MM.1S (cell line): ENCODE data around the gene RRAGD.

ENCODE experiments used
- DNase-seq: peaks from one replicate; pipeline ENCODE4 v3.0.0-alpha.2; 2015
- H2AFZ ChIP-seq: fragments of 300-600 bp; sonication (generic); 2 replicates; pipeline ENCODE4 v1.6.0; 2016; ENCODE audit warnings: antibody characterized with exemption, low read length
- H3F3A ChIP-seq: fragments of 300-600 bp; sonication (generic); 2 replicates; pipeline ENCODE4 v1.6.1; 2016; ENCODE audit warnings: mild to moderate bottlenecking, antibody characterized with exemption, low read length, moderate library complexity, mixed read lengths; ENCODE audit not compliant: insufficient read depth
- H3K27ac ChIP-seq: fragments of 300-600 bp; sonication (generic); 2 replicates; pipeline ENCODE4 v1.5.1; 2016; ENCODE audit warnings: mild to moderate bottlenecking, low read length
- H3K27me3 ChIP-seq: fragments of 300-600 bp; sonication (generic); replicated peaks from 2 replicates; pipeline ENCODE4 v1.6.0; 2016; ENCODE audit warnings: low read length; ENCODE audit not compliant: insufficient read depth
- H3K36me3 ChIP-seq: fragments of 300-600 bp; sonication (generic); replicated peaks from 2 replicates; pipeline ENCODE4 v1.6.1; 2016; ENCODE audit warnings: mild to moderate bottlenecking, low read length, mixed read lengths; ENCODE audit not compliant: insufficient read depth
- H3K4me1 ChIP-seq: fragments of 300-600 bp; sonication (generic); 2 replicates; pipeline ENCODE4 v1.6.1; 2016; ENCODE audit warnings: low read length, mixed read lengths
- H3K4me2 ChIP-seq: fragments of 300-600 bp; sonication (generic); 2 replicates; pipeline ENCODE4 v1.6.0; 2016; ENCODE audit warnings: low read depth, low read length
- H3K4me3 ChIP-seq: fragments of 300-600 bp; sonication (generic); 2 replicates; pipeline ENCODE4 v1.5.1; 2016; ENCODE audit warnings: low read length, mixed read lengths
- H3K79me2 ChIP-seq: fragments of 300-600 bp; sonication (generic); 2 replicates; pipeline ENCODE4 v1.6.1; 2016; ENCODE audit warnings: mixed run types, low read length, mixed read lengths
- H3K9ac ChIP-seq: fragments of 300-600 bp; sonication (generic); 2 replicates; pipeline ENCODE4 v1.6.1; 2016; ENCODE audit warnings: low read length, mixed read lengths
- H3K9me2 ChIP-seq: fragments of 300-600 bp; sonication (generic); replicated peaks from 2 replicates; pipeline ENCODE4 v1.6.1; 2016; ENCODE audit warnings: mild to moderate bottlenecking, low read length, mixed read lengths; ENCODE audit not compliant: insufficient read depth
- H3K9me3 ChIP-seq: fragments of 300-600 bp; sonication (generic); replicated peaks from 2 replicates; pipeline ENCODE4 v1.6.1; 2016; ENCODE audit warnings: mild to moderate bottlenecking, low read length, mixed read lengths; ENCODE audit not compliant: insufficient read depth
- H4K20me1 ChIP-seq: fragments of 300-600 bp; sonication (generic); 2 replicates; pipeline ENCODE4 v1.6.1; 2016; ENCODE audit warnings: mild to moderate bottlenecking, low read length, moderate library complexity, mixed read lengths; ENCODE audit not compliant: insufficient read depth
- CTCF ChIP-seq: fragments of 300-600 bp; sonication (generic); IDR thresholded peaks from 2 replicates; pipeline ENCODE4 v1.5.1; 2016; ENCODE audit warnings: antibody characterized with exemption, low read length, mixed read lengths
- EZH2 ChIP-seq: fragments of 300-600 bp; sonication (generic); optimal IDR thresholded peaks from 2 replicates; pipeline ENCODE3; 2017; ENCODE audit warnings: low read depth, mild to moderate bottlenecking, antibody characterized with exemption, low read length, mixed read lengths
- EZH2phosphoT487 ChIP-seq: fragments of 300-600 bp; sonication (generic); IDR thresholded peaks from 2 replicates; pipeline ENCODE4 v1.6.1; 2018; ENCODE audit warnings: antibody characterized with exemption, low read length

Gene RRAGD

GRCh38 chr6:89415185-89415584, 3.1 kb upstream of the RRAGD start:
- H3K4me1 ChIP-seq = peaks cover 11% of the 10 kb centered on the region
- no peaks in the 10 kb centered on the region for H3K27me3 ChIP-seq
- DNase-seq = no peak
- no peak overlapping the region for H3K9ac ChIP-seq
- H3K36me3 ChIP-seq = no peaks in the 10 kb centered on the region
- H2AFZ ChIP-seq = no peak overlapping the region
- no peaks in the 10 kb centered on the region for H3K9me3 ChIP-seq
- no peak overlapping the region for H3K4me3 ChIP-seq
- no peaks in the 10 kb centered on the region for H3K9me2 ChIP-seq
- no peak for TF ChIP-seq CTCF
- TF ChIP-seq EZH2phosphoT487 = no peak
- TF ChIP-seq EZH2 = no peak
- H4K20me1 ChIP-seq = no peaks in the 10 kb centered on the region
- peaks cover 15% of the 10 kb centered on the region for H3F3A ChIP-seq
- no peak overlapping the region for H3K4me2 ChIP-seq
- no peak overlapping the region for H3K27ac ChIP-seq
- H3K79me2 ChIP-seq = peaks cover 30% of the 10 kb centered on the region

GRCh38 chr6:89414215-89414614, 2.1 kb upstream of the RRAGD start:
- Histone ChIP-seq H3K4me3 (no peak overlapping the region), H3K9me2 (no peaks in the 10 kb centered on the region), H3K27ac (no peak overlapping the region), H2AFZ (no peak overlapping the region), H4K20me1 (no peaks in the 10 kb centered on the region; the same call in 1 of the 2 replicates), H3K27me3 (no peaks in the 10 kb centered on the region), H3K9me3 (no peaks in the 10 kb centered on the region), H3K4me2 (no peak overlapping the region), H3K79me2 (peaks cover 40% of the 10 kb centered on the region), H3K36me3 (no peaks in the 10 kb centered on the region), H3K4me1 (peaks cover 15% of the 10 kb centered on the region), H3F3A (peaks cover 15% of the 10 kb centered on the region), H3K9ac (no peak overlapping the region)
- TF ChIP-seq CTCF (no peak), EZH2 (no peak), EZH2phosphoT487 (no peak)
- DNase-seq = no peak

- DNase-seq = no peak
- Histone ChIP-seq H2AFZ (peak overlapping the region; percentile 90), H3K9me3 (no peaks in the 10 kb centered on the region), H3K79me2 (peaks cover 52% of the 10 kb centered on the region), H3K4me3 (peak overlapping the region; percentile 89), H3K9ac (peak overlapping the region; percentile 82; the same call in 1 of the 2 replicates), H3K36me3 (no peaks in the 10 kb centered on the region), H4K20me1 (peaks cover 3% of the 10 kb centered on the region; the same call in 1 of the 2 replicates), H3K4me1 (peaks cover 15% of the 10 kb centered on the region), H3K27ac (peak overlapping the region; percentile 53; the same call in 1 of the 2 replicates), H3K27me3 (no peaks in the 10 kb centered on the region), H3F3A (peaks cover 15% of the 10 kb centered on the region), H3K4me2 (peak overlapping the region; percentile 88), H3K9me2 (no peaks in the 10 kb centered on the region)
- TF ChIP-seq EZH2phosphoT487 = no peak
Measured at GRCh38 chr6:89413006-89413400, 930 bp upstream of the RRAGD start.
